ENCODE results near the gene FBXO31. TPM values are rescaled to one million over a fixed set of nuclear protein-coding genes. Genes with fewer than 3 reads are reported as not detected.

The FBXO31 gene
- total and polyA plus RNA-seq, 2 of the 13 experiments (the other 11 are each of a cell fraction or from before 2014, with no cell fraction given): 92.4 to 101 TPM

GRCh38 chr16:87383505-87384161, at the start of gene FBXO31 (continued):
- TF ChIP-seq ZNF407 (CRISPR knock-in tag; IDR thresholded peaks at IDR 0.05; ENCODE audit: not compliant biosample characterization) (no peak), SRF (IDR thresholded peaks at IDR 0.05; ENCODE audit: low read depth, low read length) (no peak; the same call in 1 of the 2 replicates), ZNF782 (CRISPR knock-in tag; IDR thresholded peaks at IDR 0.05; ENCODE audit: borderline replicate concordance) (peak; percentile 93; the same call in 1 of the 2 replicates), FOXJ3 (CRISPR knock-in tag; IDR thresholded peaks at IDR 0.05; ENCODE audit: borderline replicate concordance) (no peak), MEIS2 (CRISPR knock-in tag; IDR thresholded peaks at IDR 0.05) (peak; percentile 49; the same call in 1 of the 2 replicates), KIAA2018 (CRISPR knock-in tag; IDR thresholded peaks at IDR 0.05; ENCODE audit: borderline replicate concordance) (no peak), HOXA7 (CRISPR knock-in tag; IDR thresholded peaks at IDR 0.05) (no peak), ZNF432 (CRISPR knock-in tag; IDR thresholded peaks at IDR 0.05; ENCODE audit: borderline replicate concordance) (no peak), MEF2D (CRISPR knock-in tag; IDR thresholded peaks at IDR 0.05) (peak; percentile 94), ZNF703 (CRISPR knock-in tag; IDR thresholded peaks at IDR 0.05; ENCODE audit: borderline replicate concordance) (no peak)
- TF ChIP-seq, protein P1, sequence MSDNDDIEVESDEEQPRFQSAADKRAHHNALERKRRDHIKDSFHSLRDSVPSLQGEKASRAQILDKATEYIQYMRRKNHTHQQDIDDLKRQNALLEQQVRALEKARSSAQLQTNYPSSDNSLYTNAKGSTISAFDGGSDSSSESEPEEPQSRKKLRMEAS (IDR thresholded peaks at IDR 0.05): peak; percentile 78

Data from HepG2 (cell line).